Measurements from ENCODE around the gene VARS2. TPM values are rescaled to one million over a fixed set of nuclear protein-coding genes. Genes with fewer than 3 reads are reported as not detected.
A peak's percentile ranks its signal among the peaks of the same experiment; 100 is the strongest.

Gene VARS2
- total RNA-seq, 2 donors from 2014 or later, result 16.6 to 29.7 TPM

GRCh38 chr6:30877419-30878262, 36.4 kb upstream of the VARS2 start:
- Histone ChIP-seq H3K27me3 (no peaks in the 10 kb centered on the region), H3K9me3 (no peaks in the 10 kb centered on the region), H3K4me1 (peaks cover 43% of the 10 kb centered on the region), H3K4me3 (no peak overlapping the region), H3K36me3 (replicated peaks in 1 of 2; ENCODE audit: insufficient read depth in 1 of 2, low read depth in 2 of 2) (no peaks in the 10 kb centered on the region), H3K27ac (peak overlapping the region in 3 of 4 donors; percentile 61 to 67 (median 66))
- peak; percentile 87 for ATAC-seq
- peak in 2 of 3 donors; percentile 25 to 40 for TF ChIP-seq POLR2A (IDR thresholded peaks at IDR 0.05)
- TF ChIP-seq, protein P1, sequence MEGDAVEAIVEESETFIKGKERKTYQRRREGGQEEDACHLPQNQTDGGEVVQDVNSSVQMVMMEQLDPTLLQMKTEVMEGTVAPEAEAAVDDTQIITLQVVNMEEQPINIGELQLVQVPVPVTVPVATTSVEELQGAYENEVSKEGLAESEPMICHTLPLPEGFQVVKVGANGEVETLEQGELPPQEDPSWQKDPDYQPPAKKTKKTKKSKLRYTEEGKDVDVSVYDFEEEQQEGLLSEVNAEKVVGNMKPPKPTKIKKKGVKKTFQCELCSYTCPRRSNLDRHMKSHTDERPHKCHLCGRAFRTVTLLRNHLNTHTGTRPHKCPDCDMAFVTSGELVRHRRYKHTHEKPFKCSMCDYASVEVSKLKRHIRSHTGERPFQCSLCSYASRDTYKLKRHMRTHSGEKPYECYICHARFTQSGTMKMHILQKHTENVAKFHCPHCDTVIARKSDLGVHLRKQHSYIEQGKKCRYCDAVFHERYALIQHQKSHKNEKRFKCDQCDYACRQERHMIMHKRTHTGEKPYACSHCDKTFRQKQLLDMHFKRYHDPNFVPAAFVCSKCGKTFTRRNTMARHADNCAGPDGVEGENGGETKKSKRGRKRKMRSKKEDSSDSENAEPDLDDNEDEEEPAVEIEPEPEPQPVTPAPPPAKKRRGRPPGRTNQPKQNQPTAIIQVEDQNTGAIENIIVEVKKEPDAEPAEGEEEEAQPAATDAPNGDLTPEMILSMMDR (IDR thresholded peaks at IDR 0.05), result peak; percentile 80 to 97 (median 94)
- intact Hi-C loops (cut with DNase I), result no loop called here
- DNase-seq, result peak; percentile 93 to 96 (median 94)
- 12 to 19% methylated on average over 12 to 15 of the region's 15 CpGs for WGBS, 2 donors

GRCh38 chr6:30879684-30880427, 34.2 kb upstream of the VARS2 start:
- H3K9me3 ChIP-seq, result no peaks in the 10 kb centered on the region
- no peak overlapping the region for H3K4me3 ChIP-seq
- intact Hi-C loops (cut with DNase I), result no loop called here
- WGBS, 2 donors, result 82 to 85% methylated on average over 8 of the region's 8 CpGs
- H3K36me3 ChIP-seq (replicated peaks in 1 of 2; ENCODE audit: insufficient read depth in 1 of 2, low read depth in 2 of 2), result no peaks in the 10 kb centered on the region
- H3K4me1 ChIP-seq, result peaks cover 50% of the 10 kb centered on the region
- H3K27ac ChIP-seq, result no peak overlapping the region
- DNase-seq (no peak), ATAC-seq (no peak)
- H3K27me3 ChIP-seq, result no peaks in the 10 kb centered on the region
- TF ChIP-seq POLR2A (IDR thresholded peaks at IDR 0.05), result no peak
- TF ChIP-seq, protein P1 (IDR thresholded peaks at IDR 0.05), result no peak

DNA sequence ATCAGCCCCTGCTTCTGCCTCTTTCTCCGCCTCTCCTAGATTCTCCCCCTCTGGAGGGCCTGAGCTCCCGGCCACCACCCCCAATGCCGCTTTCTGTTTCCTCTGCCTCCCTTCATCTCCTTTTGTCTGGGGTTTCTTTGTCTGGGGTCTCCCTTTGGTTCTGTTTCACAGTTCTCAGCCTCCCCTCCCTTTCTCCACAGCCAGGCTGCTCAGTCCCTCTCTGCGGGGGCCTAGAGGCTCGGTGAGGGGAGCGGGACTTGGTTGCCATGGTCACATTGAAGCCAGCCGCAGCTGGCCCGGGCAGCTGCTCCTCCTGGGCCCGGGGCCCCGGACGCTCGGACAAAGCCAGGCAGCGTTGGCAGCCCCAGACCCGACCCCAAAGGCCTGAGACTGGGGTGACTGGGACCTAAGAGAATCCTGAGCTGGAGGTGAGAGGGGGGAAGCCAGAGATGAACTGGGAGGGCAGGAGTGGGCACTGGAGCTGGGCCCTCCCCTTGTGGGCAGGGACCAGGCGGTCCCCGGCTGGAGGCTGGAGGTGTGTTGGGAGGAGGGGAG, 33.3 kb upstream of the VARS2 start:
- Histone ChIP-seq H3K36me3 (replicated peaks in 1 of 2; ENCODE audit: insufficient read depth in 1 of 2, low read depth in 2 of 2) (no peaks in the 10 kb centered on the region), H3K9me3 (no peaks in the 10 kb centered on the region), H3K27ac (peak overlapping the region in 2 of 4 donors; percentile 92 to 97), H3K4me3 (no peak overlapping the region), H3K27me3 (no peaks in the 10 kb centered on the region), H3K4me1 (peaks cover 53% of the 10 kb centered on the region)
- DNase-seq (no peak), ATAC-seq (no peak)
- intact Hi-C loops (cut with DNase I), result no loop called here
- 77 to 85% methylated on average over 8 to 16 of the region's 16 CpGs for WGBS, 2 donors
- TF ChIP-seq, protein P1 (IDR thresholded peaks at IDR 0.05), result no peak
- TF ChIP-seq POLR2A (IDR thresholded peaks at IDR 0.05), result no peak

GRCh38 chr6:30881392-30882203, 32.4 kb upstream of the VARS2 start:
- ATAC-seq (no peak), DNase-seq (no peak)
- intact Hi-C loops (cut with DNase I), result no loop called here

More at GRCh38 chr6:30881392-30882203, 32.4 kb upstream of the VARS2 start:
- Histone ChIP-seq H3K4me3 (no peak overlapping the region), H3K9me3 (no peaks in the 10 kb centered on the region), H3K4me1 (peaks cover 53% of the 10 kb centered on the region), H3K27me3 (no peaks in the 10 kb centered on the region), H3K36me3 (replicated peaks in 1 of 2; ENCODE audit: insufficient read depth in 1 of 2, low read depth in 2 of 2) (no peaks in the 10 kb centered on the region), H3K27ac (peak overlapping the region; percentile 92 to 97 (median 96))
- TF ChIP-seq POLR2A (IDR thresholded peaks at IDR 0.05), result no peak
- TF ChIP-seq, protein P1 (IDR thresholded peaks at IDR 0.05), result no peak
- 72 to 73% methylated on average over 13 to 14 of the region's 14 CpGs for WGBS, 2 donors
